Skin of body (tissue), 2 donors: ENCODE data around the gene TBX21. TPM values are rescaled to one million over a fixed set of nuclear protein-coding genes. Genes with fewer than 3 reads are reported as not detected.

Source experiments
- DNase-seq: peaks from one replicate; lab custom pipeline; 2025; lab: John Stamatoyannopoulos, UW
- total RNA-seq: library from RNA; depleted of rRNA; stranded (reverse); fragments of >200 nt; gene quantifications from one replicate; pipeline ENCODE4 v1.2.3, GENCODE V29; 2014

The TBX21 gene
- 0.39 TPM for total RNA-seq

- no peak for DNase-seq
Measured at GRCh38 chr17:47733047-47733673, at the start of gene TBX21. Gene TBX21, plus strand, starts transcription at chr17:47733236. Its CDS starts 219 bp downstream, at chr17:47733455.

GRCh38 chr17:47684025-47684424, 49.0 kb upstream of the TBX21 start:
- no peak for DNase-seq

- no peak for DNase-seq
Measured at GRCh38 chr17:47684535-47685193, 48.4 kb upstream of the TBX21 start.

GRCh38 chr17:47685556-47686275, 47.3 kb upstream of the TBX21 start:
- no peak for DNase-seq

- DNase-seq = no peak
Measured at GRCh38 chr17:47686276-47686635, 46.8 kb upstream of the TBX21 start.

GRCh38 chr17:47686664-47687327, 46.2 kb upstream of the TBX21 start:
- no peak for DNase-seq

GRCh38 chr17:47687328-47687690, 45.7 kb upstream of the TBX21 start:
- no peak for DNase-seq

- DNase-seq = no peak
Measured at GRCh38 chr17:47687748-47688147, 45.3 kb upstream of the TBX21 start.

- no peak for DNase-seq
Measured at GRCh38 chr17:47690121-47690520, 42.9 kb upstream of the TBX21 start.

- no peak for DNase-seq
Measured at GRCh38 chr17:47692137-47692894, 40.7 kb upstream of the TBX21 start.

- no peak for DNase-seq
Measured at GRCh38 chr17:47692895-47693730, 39.9 kb upstream of the TBX21 start.

- DNase-seq = peak; percentile 66
Measured at GRCh38 chr17:47693731-47694580, 39.1 kb upstream of the TBX21 start, which contains the start of gene TBKBP1. Gene TBKBP1, plus strand, starts transcription at chr17:47694161. Its CDS starts 1,952 bp downstream, at chr17:47696113.

GRCh38 chr17:47694581-47695428, 38.2 kb upstream of the TBX21 start:
- peak; percentile 58 for DNase-seq

- DNase-seq = no peak
Measured at GRCh38 chr17:47695429-47696376, 37.3 kb upstream of the TBX21 start.

GRCh38 chr17:47696717-47697642, 36.1 kb upstream of the TBX21 start:
- DNase-seq = no peak
